ENCODE data around the gene TP53AIP1.

GRCh38 chr11:128927108-128927461 lies 15.6 kb downstream of the TP53AIP1 start:
- TF ChIP-seq EZH2 (IDR thresholded peaks at IDR 0.05) (no peak), CTCF (IDR thresholded peaks at IDR 0.05) (no peak), EZH2phosphoT487 (IDR thresholded peaks at IDR 0.05) (no peak)
